Liver (tissue), 9 donors: Measurements from ENCODE around the gene IP6K3. TPM values are rescaled to one million over a fixed set of nuclear protein-coding genes. Genes with fewer than 3 reads are reported as not detected.

ENCODE experiments used
- DNase-seq: peaks from one replicate; pipeline ENCODE4 v3.0.0-alpha.2; 2017; ENCODE audit warnings: low spot score
- H3K27ac ChIP-seq, 2 donors: one replicate each; pipeline ENCODE4 v1.7.0; 2013; ENCODE audit warnings: inconsistent platforms in 2 of 2, low read length in 2 of 2, control low read depth in 1 of 2, low read depth in 1 of 2, mild to moderate bottlenecking in 1 of 2
- H3K27me3 ChIP-seq, 4 donors: one replicate each; pipeline versions ENCODE4 v1.6.1 to v1.7.0; 2013; ENCODE audit warnings: low read length in 3 of 4, inconsistent platforms in 1 of 4, mild to moderate bottlenecking in 1 of 4, moderate library complexity in 1 of 4; ENCODE audit not compliant: control insufficient read depth in 4 of 4, insufficient read depth in 4 of 4
- H3K36me3 ChIP-seq, 4 donors: one replicate each; pipeline versions ENCODE4 v1.6.1 to v1.7.0; 2013; ENCODE audit warnings: low read length in 3 of 4, mild to moderate bottlenecking in 3 of 4, low read depth in 1 of 4, moderate library complexity in 1 of 4; ENCODE audit not compliant: control insufficient read depth in 4 of 4, insufficient read depth in 3 of 4
- H3K4me1 ChIP-seq, 4 donors: one replicate each; pipeline versions ENCODE4 v1.6.1 to v1.7.0; 2013; ENCODE audit warnings: low read length in 3 of 4, mild to moderate bottlenecking in 3 of 4, moderate library complexity in 1 of 4; ENCODE audit not compliant: control insufficient read depth in 4 of 4, insufficient read depth in 4 of 4
- H3K4me3 ChIP-seq, 3 donors: one replicate each; pipeline versions ENCODE4 v1.6.1 to v1.7.0; 2013; ENCODE audit warnings: low read length in 3 of 3, control low read depth in 1 of 3, low read depth in 1 of 3, mild to moderate bottlenecking in 1 of 3
- H3K9ac ChIP-seq, 2 donors: one replicate each; pipeline ENCODE4 v1.7.0; 2013; ENCODE audit warnings: low read length in 2 of 2, mild to moderate bottlenecking in 2 of 2, moderate library complexity in 2 of 2, control low read depth in 1 of 2, low read depth in 1 of 2
- H3K9me3 ChIP-seq, 4 donors: one replicate each; pipeline versions ENCODE4 v1.6.1 to v1.7.0; 2013; ENCODE audit warnings: low read length in 3 of 4; ENCODE audit not compliant: control insufficient read depth in 4 of 4
- ATF3 ChIP-seq: IDR thresholded peaks from 2 replicates; pipeline ENCODE4 v1.6.1; 2016; ENCODE audit warnings: antibody characterized with exemption
- EGR1 ChIP-seq, 2 donors: IDR thresholded peaks; 2 replicates each; pipeline ENCODE4 v1.6.1; 2016 to 2018; ENCODE audit warnings: antibody characterized with exemption in 2 of 2, low read depth in 2 of 2
- HNF4G ChIP-seq: IDR thresholded peaks from 2 replicates; pipeline ENCODE4 v1.6.1; 2016; ENCODE audit warnings: antibody characterized with exemption
- JUND ChIP-seq, 2 donors: IDR thresholded peaks; 2 replicates each; pipeline ENCODE4 v1.6.1; 2016; ENCODE audit warnings: antibody characterized with exemption in 2 of 2
- NR2F2 ChIP-seq: IDR thresholded peaks from 2 replicates; pipeline ENCODE4 v1.6.1; 2016; ENCODE audit warnings: antibody characterized with exemption
- REST ChIP-seq: IDR thresholded peaks from 2 replicates; pipeline ENCODE4 v1.6.1; 2016; ENCODE audit warnings: antibody characterized with exemption, mild to moderate bottlenecking
- WGBS: extraction: QIAGEN DNeasy Blood & Tissue Kit; methylation state at CpG from one replicate; pipeline ENCODE4 v1.1.7; 2013; 5-methylcytosine and 5-hydroxymethylcytosine counted together
- polyA plus RNA-seq, 2 donors: library from polyadenylated mRNA; stranded (reverse) in 1 of 2; unstranded in 1 of 2; fragments of 200-250 nt in 1 of 2; fragments of >200 nt in 1 of 2; fragmentation: Nextera tagmentation in 1 of 2; extraction: Ambion mirVana in 1 of 2; gene quantifications; one replicate each; pipeline versions ENCODE4 v1.2.1 to v1.2.3, GENCODE V29; 2013 to 2015
- total RNA-seq, 2 donors: library from RNA; depleted of rRNA; stranded (reverse); fragments of >200 nt; gene quantifications; one replicate each; pipeline ENCODE4 v1.2.3, GENCODE V29; 2014
- TF ChIP-seq, protein P1 (sequence below): fragments of 150-350 bp; IDR thresholded peaks from 2 replicates; pipeline ENCODE4 v1.5.1; 2017; ENCODE audit warnings: improper control_type of control experiment, low read depth, low read length; ENCODE audit not compliant: missing input control
- donor health status: healthy.
- donor health status: healthy.
- donor health status: healthy.
- donor health status: healthy.
- donor health status: healthy.

Gene IP6K3
- total and polyA plus RNA-seq, 4 donors: 1.5 to 12.9 (median 6.7) TPM

GRCh38 chr6:33693186-33694105, 53.3 kb downstream of the IP6K3 start (continued):
- TF ChIP-seq, protein P1, sequence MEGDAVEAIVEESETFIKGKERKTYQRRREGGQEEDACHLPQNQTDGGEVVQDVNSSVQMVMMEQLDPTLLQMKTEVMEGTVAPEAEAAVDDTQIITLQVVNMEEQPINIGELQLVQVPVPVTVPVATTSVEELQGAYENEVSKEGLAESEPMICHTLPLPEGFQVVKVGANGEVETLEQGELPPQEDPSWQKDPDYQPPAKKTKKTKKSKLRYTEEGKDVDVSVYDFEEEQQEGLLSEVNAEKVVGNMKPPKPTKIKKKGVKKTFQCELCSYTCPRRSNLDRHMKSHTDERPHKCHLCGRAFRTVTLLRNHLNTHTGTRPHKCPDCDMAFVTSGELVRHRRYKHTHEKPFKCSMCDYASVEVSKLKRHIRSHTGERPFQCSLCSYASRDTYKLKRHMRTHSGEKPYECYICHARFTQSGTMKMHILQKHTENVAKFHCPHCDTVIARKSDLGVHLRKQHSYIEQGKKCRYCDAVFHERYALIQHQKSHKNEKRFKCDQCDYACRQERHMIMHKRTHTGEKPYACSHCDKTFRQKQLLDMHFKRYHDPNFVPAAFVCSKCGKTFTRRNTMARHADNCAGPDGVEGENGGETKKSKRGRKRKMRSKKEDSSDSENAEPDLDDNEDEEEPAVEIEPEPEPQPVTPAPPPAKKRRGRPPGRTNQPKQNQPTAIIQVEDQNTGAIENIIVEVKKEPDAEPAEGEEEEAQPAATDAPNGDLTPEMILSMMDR: no peak
- no peak for TF ChIP-seq JUND (IDR thresholded peaks at IDR 0.05)
- no peak for TF ChIP-seq NR2F2
- TF ChIP-seq REST: no peak
- TF ChIP-seq HNF4G: no peak

DNA sequence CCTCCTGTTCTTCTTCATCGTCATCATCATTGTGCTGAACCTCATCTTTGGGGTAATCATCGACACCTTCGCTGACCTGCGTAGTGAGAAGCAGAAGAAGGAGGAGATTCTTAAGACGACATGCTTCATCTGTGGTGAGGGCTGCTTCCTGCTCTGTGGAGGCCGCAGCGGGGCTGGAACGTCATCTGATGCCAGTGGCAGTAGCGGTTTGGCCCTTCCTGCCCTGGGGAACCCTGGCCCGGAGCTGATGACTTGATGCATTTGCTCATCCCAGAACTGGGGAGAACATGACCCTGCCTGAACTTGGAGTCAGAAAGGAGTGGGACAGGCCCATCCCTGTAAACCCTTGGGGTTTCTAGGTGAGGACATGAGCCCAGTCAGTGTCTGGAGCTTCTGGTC, 53.9 kb downstream of the IP6K3 start:
- DNase-seq: no peak
- Histone ChIP-seq H3K9me3 (no peaks in the 10 kb centered on the region), H3K9ac (no peak overlapping the region), H3K4me1 (peaks cover 0 to 6% (median 0%) of the 10 kb centered on the region in 4 donors), H3K36me3 (peaks cover 0 to 5% (median 2%) of the 10 kb centered on the region in 4 donors), H3K27me3 (no peaks in the 10 kb centered on the region), H3K4me3 (no peak overlapping the region), H3K27ac (peak overlapping the region in 1 of 2 donors; percentile 2)
- 71% methylated on average over 10 of the region's 10 CpGs for WGBS
- TF ChIP-seq EGR1 (IDR thresholded peaks at IDR 0.05; ENCODE audit: low read depth in 2 of 2) (no peak), HNF4G (no peak), REST (no peak), ATF3 (no peak)
- TF ChIP-seq, protein P1: no peak
